Stomach (tissue), 4 donors: ENCODE data around the gene ZNF689.

ENCODE experiments used
- POLR2AphosphoS5 ChIP-seq, 3 donors: sonication (generic); formaldehyde crosslinking; IDR thresholded peaks; one replicate each; pipeline ENCODE4 v1.6.1; 2016; ENCODE audit warnings: antibody characterized with exemption in 3 of 3
- TF ChIP-seq, protein P1 (sequence below), 7 experiments: fragments of 450-650 bp in 4 of 7; fragments of 200-600 bp in 3 of 7; sonication (generic) in 3 of 7; IDR thresholded peaks; one replicate each; pipeline ENCODE4 v1.5.1; 2016 to 2019; ENCODE audit warnings: antibody characterized with exemption in 7 of 7, control low read depth in 2 of 7, mild to moderate bottlenecking in 1 of 7

DNA sequence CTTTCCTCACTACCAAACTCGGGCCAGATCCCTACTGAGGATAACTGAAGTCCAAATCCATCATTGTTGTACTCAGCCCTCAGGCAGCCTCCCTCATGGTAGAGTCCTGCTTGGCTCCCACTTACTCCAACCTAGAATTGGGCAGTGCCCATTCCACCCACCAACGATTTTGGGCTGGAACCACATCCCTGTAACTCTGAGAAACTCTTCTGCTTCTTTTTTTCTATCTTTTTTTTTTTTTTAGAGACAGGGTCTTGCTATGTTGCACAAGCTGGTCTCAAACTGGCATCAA lies 41.8 kb upstream of the ZNF689 start:
- TF ChIP-seq, protein P1, sequence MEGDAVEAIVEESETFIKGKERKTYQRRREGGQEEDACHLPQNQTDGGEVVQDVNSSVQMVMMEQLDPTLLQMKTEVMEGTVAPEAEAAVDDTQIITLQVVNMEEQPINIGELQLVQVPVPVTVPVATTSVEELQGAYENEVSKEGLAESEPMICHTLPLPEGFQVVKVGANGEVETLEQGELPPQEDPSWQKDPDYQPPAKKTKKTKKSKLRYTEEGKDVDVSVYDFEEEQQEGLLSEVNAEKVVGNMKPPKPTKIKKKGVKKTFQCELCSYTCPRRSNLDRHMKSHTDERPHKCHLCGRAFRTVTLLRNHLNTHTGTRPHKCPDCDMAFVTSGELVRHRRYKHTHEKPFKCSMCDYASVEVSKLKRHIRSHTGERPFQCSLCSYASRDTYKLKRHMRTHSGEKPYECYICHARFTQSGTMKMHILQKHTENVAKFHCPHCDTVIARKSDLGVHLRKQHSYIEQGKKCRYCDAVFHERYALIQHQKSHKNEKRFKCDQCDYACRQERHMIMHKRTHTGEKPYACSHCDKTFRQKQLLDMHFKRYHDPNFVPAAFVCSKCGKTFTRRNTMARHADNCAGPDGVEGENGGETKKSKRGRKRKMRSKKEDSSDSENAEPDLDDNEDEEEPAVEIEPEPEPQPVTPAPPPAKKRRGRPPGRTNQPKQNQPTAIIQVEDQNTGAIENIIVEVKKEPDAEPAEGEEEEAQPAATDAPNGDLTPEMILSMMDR (IDR thresholded peaks at IDR 0.05) = no peak
- TF ChIP-seq POLR2AphosphoS5 (IDR thresholded peaks at IDR 0.05) = no peak
